Right lobe of liver (tissue), 4 donors: ENCODE measurements around the gene IGFBPL1.

Source experiments
- CTCF ChIP-seq, 4 donors: fragments of 200-600 bp in 3 of 4; fragments of 450-650 bp in 1 of 4; IDR thresholded peaks; one replicate each; pipeline versions ENCODE4 v1.5.1 to v1.8.0; 2016 to 2022; ENCODE audit warnings: antibody characterized with exemption in 4 of 4, mild to moderate bottlenecking in 2 of 4
- POLR2A ChIP-seq: fragments of 450-650 bp; IDR thresholded peaks from one replicate; pipeline ENCODE4 v1.6.1; 2017; ENCODE audit warnings: antibody characterized with exemption, mild to moderate bottlenecking
- donor health status: DM: no; HTN: no; CAD: no.
- donor health status: DM: no; HTN: no; CAD: no.
- donor health status: DM: no; HTN: yes; CAD: no.

- TF ChIP-seq CTCF (IDR thresholded peaks at IDR 0.05) (peak; percentile 28 to 50 (median 34)), POLR2A (no peak)
These were observed 7.0 kb downstream of the IGFBPL1 start for GRCh38 chr9:38417003-38417945.
